GM18519 (cell line): ENCODE results near the gene SNRPA.
"Not testable (repeated sequence)": the region's sequence is repeated elsewhere in the genome, so short reads cannot be mapped to it uniquely, and the experiment has no call there.

Experiments
- ATAC-seq: cut with Tn5 transposase; IDR thresholded peaks from one replicate; pipeline ENCODE4 v1.9.1; 2021; ENCODE audit warnings: mild to moderate bottlenecking, moderate library complexity; ENCODE audit not compliant: unreplicated experiment, low FRiP score

The SNRPA gene

DNA sequence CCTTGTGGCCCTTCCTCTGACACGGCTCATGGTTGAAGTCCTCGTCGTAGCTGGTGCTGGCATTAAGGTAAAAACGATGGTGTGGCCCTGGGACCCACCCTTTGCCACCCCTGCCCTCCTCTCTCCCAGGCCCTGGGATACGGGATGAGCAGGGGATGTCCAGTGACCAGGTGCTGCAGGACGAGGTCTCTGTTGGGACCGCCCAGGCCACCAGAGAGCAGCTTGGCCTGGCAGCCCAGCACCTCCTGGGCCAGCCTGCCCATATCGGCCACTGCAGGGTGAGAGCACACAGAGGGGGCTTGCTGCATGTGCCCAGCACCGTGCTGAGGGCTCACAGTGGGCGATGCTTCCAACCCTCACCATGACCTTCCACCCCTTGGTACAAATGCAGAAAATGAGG is 7.1 kb upstream of the SNRPA start:
- no peak for ATAC-seq

DNA sequence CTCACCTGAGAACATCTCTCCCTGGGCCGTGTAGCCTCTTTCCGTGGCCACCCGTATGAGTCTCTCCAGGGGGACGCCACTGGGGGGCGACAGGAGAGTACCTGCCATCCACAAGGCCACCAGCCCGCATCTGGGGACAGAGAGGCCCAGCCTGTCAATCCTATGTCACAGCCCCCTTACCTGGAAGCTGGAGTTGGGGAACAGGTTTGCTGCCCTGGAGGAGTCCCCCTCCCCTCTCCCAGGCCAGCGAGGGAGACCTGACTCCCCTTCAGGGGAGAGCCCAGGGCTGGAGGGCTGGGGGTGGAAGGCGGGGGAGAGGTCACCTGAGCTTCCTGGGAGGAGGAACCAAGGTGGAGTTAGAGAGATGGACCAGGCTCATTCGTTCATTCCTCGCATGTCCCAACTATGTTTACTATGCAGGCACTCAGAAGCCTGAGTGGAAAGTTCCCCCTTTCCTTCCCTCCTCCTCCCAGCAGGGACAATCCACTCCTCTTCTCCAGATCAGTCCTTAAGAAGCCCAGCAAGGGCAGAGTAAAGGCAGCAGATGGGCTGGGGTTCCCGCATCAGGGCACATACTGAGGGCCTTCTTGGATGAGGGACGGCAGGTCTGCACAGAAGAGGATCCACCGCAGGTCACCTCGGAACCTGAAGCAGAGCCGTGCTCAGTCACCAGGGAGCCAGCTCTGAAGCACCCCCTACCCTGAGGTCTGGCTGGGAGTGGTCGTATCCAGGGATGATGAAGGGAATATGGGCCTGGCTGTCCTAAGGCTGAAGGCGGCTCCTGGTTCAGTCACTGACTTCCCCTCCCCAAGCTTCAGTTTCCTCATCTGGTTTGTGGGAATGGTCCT is 6.2 kb upstream of the SNRPA start:
- no peak for ATAC-seq

DNA sequence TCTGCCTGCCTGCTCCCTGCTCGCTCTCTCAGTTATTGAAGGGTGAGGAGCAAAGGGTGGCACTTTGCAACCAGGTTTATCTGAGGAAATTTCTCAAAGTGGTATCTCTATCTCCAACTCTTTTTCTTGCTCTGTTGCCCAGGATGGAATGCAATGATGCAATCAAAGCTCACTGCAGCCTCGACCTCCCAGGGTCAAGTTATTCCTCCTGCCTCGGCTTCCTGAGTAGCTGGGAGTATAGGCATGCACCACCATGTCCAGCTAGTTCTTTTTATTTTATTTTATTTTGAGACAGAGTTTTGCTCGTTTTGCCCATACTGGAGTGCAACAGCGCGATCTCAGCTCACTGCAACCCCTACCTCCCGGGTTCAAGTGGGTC is 5.6 kb upstream of the SNRPA start:
- ATAC-seq: no peak

DNA sequence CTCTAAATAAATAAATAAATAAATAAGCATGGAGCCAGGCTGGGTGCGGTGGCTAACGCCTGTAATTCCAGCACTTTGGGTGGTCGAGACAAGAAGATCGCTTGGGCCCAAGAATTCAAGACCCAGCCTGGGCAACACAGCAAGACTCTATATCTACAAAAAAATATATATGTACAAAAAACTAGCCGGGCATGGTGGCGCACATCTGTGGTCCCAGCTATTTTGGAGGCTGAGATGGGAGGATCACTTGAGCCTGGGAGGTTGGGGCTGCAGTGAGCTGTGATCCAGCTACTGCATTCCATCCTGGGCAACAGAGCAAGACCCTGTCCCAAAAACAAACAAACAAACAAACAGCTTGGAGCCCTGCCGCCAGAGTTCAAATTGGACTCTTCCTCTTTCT is 3.5 kb upstream of the SNRPA start:
- ATAC-seq: no peak

DNA sequence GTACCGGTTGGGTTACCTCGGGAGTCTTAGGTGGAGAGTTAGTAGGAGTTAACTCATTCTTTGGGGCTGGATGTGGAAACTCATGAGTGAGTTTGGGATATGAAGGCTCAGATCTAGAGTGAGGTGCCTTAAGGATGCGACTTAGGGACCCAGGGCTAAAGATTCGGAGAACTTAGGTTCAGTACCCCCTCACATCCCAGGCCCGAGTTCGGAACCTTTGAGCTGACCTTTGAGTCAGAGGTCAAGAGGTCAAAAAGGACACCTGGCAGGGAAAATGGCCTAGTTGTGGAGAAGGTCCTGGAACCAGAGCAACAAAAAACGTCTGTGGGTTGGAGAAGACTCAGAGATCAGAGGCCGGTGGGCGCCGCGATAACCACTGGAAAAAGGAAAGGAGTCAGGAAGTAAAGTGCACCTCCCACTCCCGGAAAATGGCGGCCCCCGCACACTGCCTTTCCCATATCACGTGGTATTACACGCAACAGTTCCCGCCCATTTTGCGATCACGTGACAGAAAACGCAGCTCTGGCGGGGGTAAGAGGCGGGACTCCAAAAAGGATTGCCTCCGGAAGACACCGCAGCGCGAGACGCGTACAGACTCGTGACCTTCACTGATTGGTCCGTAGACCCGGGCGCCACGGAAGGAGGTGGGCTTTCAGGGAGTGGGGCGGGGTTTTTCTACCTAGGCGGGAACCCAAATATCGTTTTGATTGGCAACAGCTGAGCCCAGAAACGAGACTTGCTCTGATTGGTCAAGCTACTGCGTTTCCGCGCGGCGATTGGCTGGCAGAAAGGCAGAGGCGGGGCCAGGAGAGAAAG is 737 bp upstream of the SNRPA start, which contains the start of gene ACTMAP:
ACTMAP (minus strand) TSS at position 420 of the 816 bp plus-strand sequence. CDS start 674 bp downstream, outside the sequence.
- ATAC-seq: peak; percentile 77

DNA sequence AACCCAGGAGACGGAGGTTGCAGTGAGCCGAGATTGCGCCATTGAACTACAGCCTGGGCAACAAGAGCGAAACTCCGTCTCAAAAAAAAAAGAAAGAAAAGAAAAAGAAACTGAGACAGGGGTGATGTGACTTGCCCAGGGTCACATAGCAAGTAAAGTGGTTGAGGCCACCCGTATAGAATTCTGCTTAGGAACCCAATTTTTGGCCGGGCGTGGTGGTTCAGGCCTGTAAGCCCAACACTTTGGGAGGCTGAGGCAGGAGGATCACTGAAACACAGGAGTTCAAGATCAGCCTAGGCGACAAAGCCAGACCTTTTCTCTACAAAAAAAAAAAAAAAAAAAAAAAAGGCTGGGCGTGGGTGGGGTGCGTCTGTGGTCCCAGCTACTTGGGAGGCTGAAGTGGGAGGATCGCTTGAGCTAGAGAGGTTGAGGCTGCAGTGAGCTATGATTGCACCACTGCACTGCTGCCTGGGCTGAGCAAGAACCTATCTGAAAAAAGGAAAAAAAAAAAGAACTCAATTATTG is 1.3 kb downstream of the SNRPA start:
- ATAC-seq: no peak

DNA sequence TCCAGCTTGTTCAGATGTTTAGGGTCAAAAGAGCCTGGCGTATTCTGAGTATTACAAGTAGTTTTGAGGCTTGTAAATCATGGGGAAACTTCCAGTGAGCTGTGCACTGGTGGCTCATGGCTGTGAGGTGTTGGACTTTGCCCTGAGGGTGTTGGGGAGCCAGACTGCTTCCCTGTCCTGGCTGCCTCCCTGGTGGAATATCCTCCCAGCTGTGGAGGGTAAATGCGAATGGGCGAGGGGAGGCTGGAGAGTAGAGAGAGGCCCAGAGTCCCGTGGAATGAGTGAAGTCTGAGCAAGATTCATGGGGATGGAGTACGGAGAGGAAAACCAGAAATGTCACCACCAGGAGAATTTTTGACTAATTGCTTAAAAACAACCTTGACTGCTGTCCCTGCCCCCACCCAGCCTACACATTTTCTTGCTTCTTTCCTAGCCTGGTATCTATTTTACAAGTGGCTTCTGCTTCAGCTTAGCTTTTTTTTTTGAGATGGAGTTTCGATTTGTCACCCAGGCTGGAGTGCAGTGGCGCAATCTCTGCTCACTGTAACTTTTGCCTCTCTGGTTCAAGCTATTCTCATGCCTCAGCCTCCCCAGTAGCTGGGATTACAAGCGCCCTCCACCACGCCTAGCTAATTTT is 3.7 kb downstream of the SNRPA start:
- ATAC-seq: no peak

DNA sequence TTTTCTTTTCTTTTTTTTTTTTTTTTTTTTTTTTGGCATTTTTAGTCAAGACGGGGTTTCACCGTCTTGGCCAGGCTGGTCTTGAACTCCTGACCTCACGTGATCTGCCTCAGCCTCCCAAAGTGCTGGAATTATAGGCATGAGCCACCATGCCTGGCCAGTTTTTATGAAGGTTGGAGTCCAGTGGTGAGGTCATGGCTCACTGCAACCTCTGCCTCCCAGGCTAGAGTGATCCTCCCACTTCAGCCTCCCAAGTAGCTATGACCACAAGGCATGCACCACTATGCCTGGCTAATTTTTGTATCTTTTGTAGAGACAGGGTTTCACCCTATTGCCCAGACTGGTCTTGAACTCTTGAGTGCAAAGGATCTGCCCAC is 4.2 kb downstream of the SNRPA start:
- ATAC-seq: no peak

DNA sequence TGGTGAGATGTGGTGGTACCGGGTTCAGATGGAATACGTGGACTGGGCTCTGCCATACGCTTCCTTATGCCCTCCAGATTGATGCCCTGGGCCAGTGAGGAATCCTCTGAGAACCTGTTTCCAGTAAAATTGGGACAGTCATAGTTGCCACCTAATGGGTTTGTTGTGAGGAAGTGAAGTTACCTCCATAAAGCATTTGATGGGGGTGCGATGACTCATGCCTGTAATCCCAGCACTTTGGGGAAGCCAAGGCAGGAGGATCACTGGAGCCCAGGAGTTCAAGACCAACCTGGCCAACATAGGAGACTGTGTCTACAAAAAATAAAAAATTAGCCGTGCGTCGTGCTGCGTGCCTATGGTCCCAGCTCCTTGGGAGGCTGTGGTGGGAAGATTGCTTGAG is 4.8 kb downstream of the SNRPA start:
- ATAC-seq: no peak

DNA sequence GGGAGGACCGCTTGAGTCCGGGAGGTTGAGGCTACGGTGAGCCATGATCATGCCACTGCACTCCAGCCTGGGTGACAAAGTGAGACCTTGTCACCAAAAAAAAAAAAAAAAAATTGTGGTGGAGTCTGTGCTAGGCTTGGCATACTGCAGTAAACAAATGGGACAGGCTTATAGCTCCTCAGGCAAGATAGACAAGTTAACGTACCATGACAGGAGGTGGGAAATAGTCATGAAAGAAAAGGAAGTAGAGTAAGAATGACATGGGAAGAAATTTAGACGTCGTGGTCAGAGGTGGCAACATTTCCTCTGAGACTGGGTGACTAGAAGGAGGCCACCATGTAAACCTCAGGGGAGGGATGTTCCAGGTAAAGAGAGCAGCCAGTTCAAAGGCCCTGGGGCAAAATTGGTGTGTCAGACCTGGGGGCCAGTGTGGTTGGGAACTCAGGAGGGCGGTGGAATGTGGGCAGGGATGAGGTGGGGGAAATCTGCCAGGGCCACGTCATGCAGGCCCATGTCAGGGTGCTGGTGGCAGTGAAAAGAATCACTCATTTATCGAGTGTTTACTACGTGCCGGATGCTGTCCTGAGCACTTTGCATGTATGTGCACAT is 5.6 kb downstream of the SNRPA start:
- no peak for ATAC-seq

DNA sequence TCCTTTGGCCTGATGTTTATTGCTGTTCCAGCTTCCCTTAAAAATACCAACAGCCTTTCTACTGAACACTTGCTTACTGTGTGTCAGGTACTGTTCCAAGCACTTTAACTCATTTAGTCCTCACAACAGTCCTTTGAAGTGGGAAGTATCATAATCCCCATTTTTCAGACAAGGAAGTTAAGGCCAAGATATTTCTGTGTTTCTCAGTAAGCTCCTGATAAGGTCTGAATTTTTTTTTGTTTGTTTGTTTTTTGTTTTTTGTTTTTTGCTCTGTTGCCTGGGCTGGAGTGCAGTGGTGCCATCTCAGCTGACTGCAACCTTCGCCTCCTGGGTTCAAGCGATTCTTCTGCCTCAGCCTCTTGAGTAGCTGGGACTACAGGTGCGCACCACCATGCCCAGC is 7.5 kb downstream of the SNRPA start:
- ATAC-seq: no peak

DNA sequence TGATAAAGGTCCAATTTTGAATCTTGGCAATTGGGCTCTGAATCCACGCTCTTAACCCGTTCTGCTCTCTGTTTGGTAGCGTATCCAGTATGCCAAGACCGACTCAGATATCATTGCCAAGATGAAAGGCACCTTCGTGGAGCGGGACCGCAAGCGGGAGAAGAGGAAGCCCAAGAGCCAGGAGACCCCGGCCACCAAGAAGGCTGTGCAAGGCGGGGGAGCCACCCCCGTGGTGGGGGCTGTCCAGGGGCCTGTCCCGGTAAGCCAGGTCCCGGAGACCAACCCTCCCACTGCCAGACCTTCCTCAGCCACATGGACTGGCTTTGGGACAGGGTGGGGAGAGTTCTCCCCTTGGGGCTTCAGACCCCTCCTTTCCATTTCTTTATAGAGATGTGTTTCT is 8.3 kb downstream of the SNRPA start:
- ATAC-seq: no peak

DNA sequence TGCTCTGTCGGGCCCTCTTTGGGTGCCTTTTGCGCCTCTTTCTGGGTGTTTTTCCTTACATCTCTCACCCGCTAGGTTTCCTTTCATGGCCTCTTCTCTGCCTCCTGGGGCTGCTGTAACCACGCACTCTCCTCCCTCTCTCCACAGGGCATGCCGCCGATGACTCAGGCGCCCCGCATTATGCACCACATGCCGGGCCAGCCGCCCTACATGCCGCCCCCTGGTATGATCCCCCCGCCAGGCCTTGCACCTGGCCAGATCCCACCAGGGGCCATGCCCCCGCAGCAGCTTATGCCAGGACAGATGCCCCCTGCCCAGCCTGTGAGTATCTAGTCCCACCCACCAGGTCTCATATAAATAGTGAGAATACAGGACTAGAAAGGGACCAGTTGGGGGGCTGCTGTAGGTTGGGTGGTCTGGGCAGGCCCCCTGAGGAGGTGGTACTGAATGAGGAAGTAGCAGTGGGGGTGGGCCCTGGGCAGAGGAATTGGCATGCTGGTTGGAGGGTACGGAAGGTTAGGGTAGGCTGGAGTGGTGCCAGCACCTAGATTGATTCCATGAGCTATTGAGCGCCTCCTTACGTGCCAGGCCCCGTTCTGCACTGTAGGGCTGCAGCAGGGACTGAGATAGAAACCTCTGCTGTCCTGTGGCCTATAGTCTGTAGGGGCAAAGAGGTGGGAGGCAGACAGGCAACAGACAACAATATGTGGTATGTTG is 11.9 kb downstream of the SNRPA start:
- ATAC-seq: no peak

DNA sequence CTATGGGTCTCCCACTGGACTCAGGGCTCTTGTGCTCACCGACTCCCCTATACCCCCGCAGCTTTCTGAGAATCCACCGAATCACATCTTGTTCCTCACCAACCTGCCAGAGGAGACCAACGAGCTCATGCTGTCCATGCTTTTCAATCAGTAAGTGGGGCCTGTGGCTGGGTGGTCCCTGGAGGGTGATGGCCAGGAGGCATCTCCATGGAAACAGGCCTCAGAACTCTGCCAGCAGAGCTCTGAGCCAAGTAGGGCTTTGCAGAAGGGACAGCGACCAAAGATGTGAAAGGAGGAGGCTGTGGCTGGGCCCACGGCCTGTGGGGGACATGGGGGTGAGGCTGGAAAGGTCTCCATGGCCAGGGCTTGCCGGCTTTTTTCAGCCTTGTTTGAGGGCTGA is 12.5 kb downstream of the SNRPA start:
- ATAC-seq: no peak

DNA sequence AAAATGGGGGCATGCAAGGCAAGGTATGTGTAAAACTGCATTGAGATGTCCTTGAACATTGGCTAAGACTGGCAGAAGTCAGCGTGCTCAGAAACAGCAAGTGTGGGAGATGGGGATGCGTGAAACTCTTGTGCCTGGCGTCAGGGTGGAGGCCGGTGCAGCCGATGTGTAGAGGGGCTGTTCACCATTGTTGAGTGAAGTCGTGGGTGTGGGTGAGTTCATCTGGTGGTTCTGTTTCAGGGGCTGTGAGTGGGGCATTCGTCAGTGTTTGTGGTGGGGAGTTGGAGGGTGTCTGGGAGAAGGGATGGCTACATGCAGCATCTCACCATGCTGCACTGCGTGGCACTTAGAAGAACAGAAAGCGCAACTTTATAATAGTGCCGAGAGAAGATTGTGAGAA is 13.0 kb downstream of the SNRPA start:
- ATAC-seq: no peak

DNA sequence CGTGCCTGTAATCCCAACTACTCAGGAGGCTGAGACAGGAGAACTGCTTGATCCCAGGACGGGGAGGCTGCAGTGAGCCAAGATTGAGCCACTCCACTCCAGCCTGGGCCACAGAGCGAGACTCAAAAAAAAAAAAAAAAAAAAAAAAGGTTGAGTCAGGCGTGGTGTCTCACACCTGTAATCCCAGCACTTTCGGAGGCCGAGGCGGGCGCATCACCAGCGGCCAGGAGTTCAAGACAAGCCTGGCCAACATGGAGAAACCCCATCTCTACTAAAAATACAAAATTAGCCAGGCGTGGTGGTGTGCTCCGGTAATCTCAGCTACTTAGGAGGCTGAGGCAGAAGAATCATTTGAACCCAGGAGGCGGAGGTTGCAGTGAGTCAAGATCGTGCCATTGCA is 15.4 kb downstream of the SNRPA start:
- not testable (repeated sequence) for ATAC-seq

DNA sequence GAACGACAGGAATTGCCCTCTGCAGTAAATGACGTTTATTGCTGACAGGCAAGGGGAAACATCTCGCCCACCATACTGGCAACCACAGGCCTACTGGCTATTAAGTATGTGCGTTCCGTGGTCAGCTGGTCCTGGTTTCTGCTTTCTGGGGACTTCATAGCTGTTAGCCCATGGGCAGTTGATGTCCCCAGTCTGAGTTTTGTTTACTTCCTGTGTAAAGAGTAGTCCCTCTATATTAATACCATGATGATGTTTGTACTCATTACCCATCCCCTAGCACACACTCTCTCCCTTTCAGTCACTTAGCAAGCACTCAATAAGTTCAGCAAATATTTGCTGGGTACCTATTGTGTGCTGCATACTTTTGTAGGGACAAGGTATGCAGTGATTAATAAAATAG is 17.9 kb downstream of the SNRPA start:
- no peak for ATAC-seq

DNA sequence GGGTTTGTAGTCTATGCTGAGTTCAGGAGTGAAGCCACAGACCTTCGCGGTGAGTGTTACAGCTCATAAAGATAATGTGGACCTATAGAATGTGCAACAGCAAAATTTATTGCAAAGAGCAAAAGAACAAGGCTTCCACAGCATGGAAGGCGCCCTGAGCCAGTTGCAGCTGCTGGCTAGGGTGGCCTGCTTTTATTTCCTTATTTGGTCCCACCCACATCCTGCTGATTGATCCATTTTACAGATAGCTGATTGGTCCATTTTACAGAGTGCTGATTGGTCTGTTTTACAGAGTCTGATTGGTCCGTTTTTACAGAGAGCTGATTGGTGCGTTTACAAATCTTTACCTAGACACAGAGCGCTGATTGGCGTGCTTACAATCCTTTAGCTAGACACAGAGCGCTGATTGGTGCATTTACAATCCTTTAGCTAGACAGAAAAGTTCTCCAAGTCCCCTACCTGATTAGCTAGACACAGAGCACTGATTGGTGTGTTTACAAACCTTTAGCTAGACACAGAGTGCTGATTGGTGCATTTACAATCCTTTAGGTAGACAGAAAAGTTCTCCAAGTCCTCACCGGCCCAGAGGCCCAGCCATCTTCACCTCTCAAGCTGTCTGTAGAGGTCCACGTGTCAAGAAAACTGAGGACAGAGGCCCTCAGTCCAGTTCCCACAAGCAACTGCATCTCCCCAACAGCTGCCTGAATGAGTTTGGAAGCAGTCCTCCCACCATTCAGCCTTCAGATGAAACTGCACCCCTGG is 20.3 kb downstream of the SNRPA start:
- not testable (repeated sequence) for ATAC-seq

DNA sequence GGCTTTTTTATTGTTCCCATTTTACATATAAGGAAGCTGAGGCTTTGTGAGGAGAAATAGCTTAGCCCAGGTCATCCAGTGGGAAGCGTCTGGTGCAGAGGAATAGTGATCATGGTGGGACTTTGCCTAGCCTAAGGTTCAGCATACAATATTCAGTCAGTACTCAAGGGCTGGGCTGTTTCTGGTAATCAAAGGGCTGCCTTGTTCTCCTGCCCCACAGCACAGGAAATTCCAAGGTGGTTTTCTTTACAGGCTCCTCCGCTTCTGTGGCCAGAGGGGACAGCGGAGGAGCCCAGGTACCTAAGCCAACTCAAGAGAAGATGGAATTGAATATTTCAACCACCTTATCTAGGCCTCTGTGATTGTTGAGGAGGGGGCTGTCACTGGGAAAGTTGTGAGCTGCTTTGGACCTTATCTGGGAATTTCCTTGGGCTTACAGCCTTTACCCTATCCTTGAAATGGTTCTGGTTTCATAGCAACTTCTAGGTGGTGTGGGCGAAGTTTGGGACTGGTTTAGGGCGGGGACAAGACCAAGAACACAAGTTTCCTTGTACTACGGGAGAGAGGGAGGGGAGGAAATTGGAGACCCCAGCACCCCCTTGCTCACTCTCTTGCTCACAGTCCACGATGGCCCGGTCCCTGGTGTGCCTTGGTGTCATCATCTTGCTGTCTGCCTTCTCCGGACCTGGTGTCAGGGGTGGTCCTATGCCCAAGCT is 24.1 kb downstream of the SNRPA start, which contains the start of gene MIA:
MIA (plus strand) TSS at position 606 of the 716 bp plus-strand sequence; CDS start at position 628, 22 bp downstream.
- no peak for ATAC-seq
